Skeletal muscle tissue (tissue), 4 donors: ENCODE measurements around the gene FHIT. TPM values are rescaled to one million over a fixed set of nuclear protein-coding genes. Genes with fewer than 3 reads are reported as not detected.

ENCODE experiments used
- H3K27ac ChIP-seq: one replicate; pipeline ENCODE4 v1.7.0; 2013; ENCODE audit warnings: mild to moderate bottlenecking, low read depth, low read length, inconsistent platforms
- H3K27me3 ChIP-seq, 3 donors: one replicate each; pipeline ENCODE4 v1.7.0; 2013; ENCODE audit warnings: low read length in 3 of 3; ENCODE audit not compliant: control insufficient read depth in 3 of 3, insufficient read depth in 3 of 3
- H3K36me3 ChIP-seq, 3 donors: one replicate each; pipeline ENCODE4 v1.7.0; 2013; ENCODE audit warnings: low read length in 3 of 3; ENCODE audit not compliant: control insufficient read depth in 3 of 3, insufficient read depth in 3 of 3
- H3K4me1 ChIP-seq, 3 donors: one replicate each; pipeline ENCODE4 v1.7.0; 2013; ENCODE audit warnings: low read length in 3 of 3, mild to moderate bottlenecking in 3 of 3; ENCODE audit not compliant: control insufficient read depth in 3 of 3, insufficient read depth in 3 of 3
- H3K4me3 ChIP-seq, 3 donors: one replicate each; pipeline ENCODE4 v1.7.0; 2013; ENCODE audit warnings: low read length in 3 of 3
- H3K9ac ChIP-seq, 3 donors: one replicate each; pipeline ENCODE4 v1.7.0; 2013; ENCODE audit warnings: low read length in 3 of 3, mild to moderate bottlenecking in 3 of 3, moderate library complexity in 2 of 3, low read depth in 1 of 3
- H3K9me3 ChIP-seq, 3 donors: one replicate each; pipeline ENCODE4 v1.7.0; 2013; ENCODE audit warnings: low read length in 3 of 3; ENCODE audit not compliant: control insufficient read depth in 3 of 3
- total RNA-seq: library from RNA; depleted of rRNA; stranded (reverse); fragments of >200 nt; gene quantifications from one replicate; pipeline ENCODE4 v1.2.3, GENCODE V29; 2014
- donor health status: Osteomylitis.

FHIT gene
- total RNA-seq, 1 donor from 2014 or later, result 4.2 TPM

DNA sequence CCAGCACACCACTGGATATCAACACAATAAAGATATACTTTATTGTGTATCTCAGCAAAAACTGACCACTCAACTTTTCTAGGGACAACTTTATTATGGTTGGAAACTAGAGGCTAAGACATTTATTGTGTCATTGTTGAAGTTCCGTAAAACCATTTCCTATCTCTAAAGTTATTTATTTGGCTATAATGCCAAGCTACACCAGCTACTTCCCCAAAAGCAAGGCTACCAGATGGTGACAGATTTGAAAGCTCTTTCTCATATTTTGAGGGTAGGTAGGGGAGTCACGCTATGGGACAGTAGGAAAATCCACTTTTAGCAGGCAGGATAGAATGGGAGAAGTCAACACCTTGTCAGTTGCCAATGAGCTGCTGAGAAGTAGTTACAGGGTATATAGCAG is 1366.8 kb downstream of the FHIT start:
- no peaks in the 10 kb centered on the region for H3K27me3 ChIP-seq
- no peaks in the 10 kb centered on the region for H3K9me3 ChIP-seq
- no peak overlapping the region for H3K27ac ChIP-seq
- H3K36me3 ChIP-seq, result no peaks in the 10 kb centered on the region
- H3K9ac ChIP-seq, result no peak overlapping the region
- H3K4me1 ChIP-seq, result no peaks in the 10 kb centered on the region
- no peak overlapping the region for H3K4me3 ChIP-seq

DNA sequence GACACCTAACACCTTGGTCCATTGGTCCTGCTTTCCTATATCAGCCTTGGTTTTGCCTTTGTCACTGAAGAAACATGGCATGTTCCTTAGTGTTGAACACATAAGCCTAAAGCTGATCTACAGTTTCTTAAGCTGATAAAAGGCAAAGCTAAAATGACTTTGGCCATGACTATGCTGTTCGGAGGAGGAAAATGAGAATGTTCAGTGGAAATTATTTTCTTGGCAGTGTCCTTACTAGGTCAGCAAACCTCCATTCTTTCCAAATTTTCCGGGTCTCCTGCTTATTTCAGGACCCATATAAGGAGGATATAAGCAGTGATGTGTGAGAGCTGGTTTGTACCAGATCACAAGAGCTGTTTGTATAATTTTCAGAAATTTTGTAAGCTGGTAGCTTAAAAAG is 1368.5 kb downstream of the FHIT start:
- no peak overlapping the region for H3K4me3 ChIP-seq
- no peaks in the 10 kb centered on the region for H3K36me3 ChIP-seq
- H3K9ac ChIP-seq, result no peak overlapping the region
- H3K9me3 ChIP-seq, result no peaks in the 10 kb centered on the region
- H3K27me3 ChIP-seq, result no peaks in the 10 kb centered on the region
- H3K27ac ChIP-seq, result no peak overlapping the region
- H3K4me1 ChIP-seq, result no peaks in the 10 kb centered on the region

DNA sequence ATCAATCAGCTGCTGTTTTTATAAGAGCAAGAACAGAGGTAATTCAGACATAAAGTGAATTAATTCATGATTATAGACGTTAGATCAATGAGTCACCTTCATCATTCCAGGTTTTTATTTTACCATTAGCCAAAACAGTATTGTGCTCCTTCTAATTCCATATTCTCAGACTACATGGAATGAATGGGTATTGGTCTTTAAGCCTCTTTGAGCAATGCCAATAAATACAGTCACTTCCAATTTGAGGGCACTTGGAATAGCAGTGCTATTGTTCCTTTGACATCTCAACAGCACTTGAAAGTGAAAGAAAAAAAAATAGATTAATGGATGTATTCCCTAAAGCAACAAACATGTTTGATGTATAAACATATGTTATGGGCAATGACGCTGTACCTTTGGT is 1370.5 kb downstream of the FHIT start:
- no peak overlapping the region for H3K9ac ChIP-seq
- H3K4me1 ChIP-seq, result no peaks in the 10 kb centered on the region
- H3K27ac ChIP-seq, result no peak overlapping the region
- H3K4me3 ChIP-seq, result no peak overlapping the region
- H3K9me3 ChIP-seq, result no peaks in the 10 kb centered on the region
- no peaks in the 10 kb centered on the region for H3K27me3 ChIP-seq
- no peaks in the 10 kb centered on the region for H3K36me3 ChIP-seq

DNA sequence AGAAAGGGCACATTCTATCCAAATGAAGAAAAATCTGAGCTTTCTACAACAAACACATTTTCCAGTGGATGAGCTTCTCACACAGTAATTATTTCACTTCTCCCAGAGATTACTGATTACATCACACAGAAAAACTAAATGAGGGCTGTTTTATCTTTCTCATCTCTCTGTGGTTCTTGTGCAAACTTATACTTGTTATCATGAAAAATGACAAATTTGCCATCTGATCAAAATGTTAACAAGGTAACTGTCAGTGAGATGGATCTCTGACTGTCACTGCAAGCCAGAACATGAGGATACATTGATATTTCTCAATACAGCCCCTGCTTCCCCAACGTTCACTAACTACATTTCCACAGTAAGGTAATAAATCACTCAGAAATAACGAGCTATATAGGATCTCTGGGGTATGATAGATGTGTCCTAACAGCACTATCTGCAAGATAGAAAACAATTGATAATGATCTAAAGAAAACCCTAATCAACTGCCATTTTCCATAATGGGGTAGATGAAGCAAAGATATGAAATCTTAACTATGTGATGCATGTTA is 1372.1 kb downstream of the FHIT start:
- no peak overlapping the region for H3K27ac ChIP-seq
- no peaks in the 10 kb centered on the region for H3K4me1 ChIP-seq
- H3K4me3 ChIP-seq, result no peak overlapping the region
- H3K36me3 ChIP-seq, result no peaks in the 10 kb centered on the region
- H3K27me3 ChIP-seq, result no peaks in the 10 kb centered on the region
- no peak overlapping the region for H3K9ac ChIP-seq
- H3K9me3 ChIP-seq, result no peaks in the 10 kb centered on the region

DNA sequence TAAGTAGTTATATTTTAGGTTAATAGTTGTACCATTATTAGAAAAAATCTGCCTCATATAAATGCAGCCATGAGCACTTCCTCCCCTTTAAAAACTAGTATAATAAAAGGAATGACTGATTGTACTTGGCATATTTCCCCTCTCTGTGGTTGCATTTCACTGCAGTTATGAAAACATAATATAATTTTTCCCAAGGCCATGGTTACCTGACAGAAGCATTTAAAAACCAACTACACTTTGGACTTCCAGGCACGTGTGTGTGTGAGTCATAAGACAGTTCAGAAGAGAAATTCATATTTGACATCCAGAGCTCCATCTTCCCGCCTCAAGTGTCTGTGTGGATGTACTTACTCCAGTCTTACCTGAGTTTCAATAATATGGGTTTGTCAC is 1373.2 kb downstream of the FHIT start:
- Histone ChIP-seq H3K9ac (no peak overlapping the region), H3K4me1 (no peaks in the 10 kb centered on the region), H3K27ac (no peak overlapping the region), H3K36me3 (no peaks in the 10 kb centered on the region), H3K27me3 (no peaks in the 10 kb centered on the region), H3K9me3 (no peaks in the 10 kb centered on the region), H3K4me3 (no peak overlapping the region)

- Histone ChIP-seq H3K27ac (no peak overlapping the region), H3K9ac (no peak overlapping the region), H3K9me3 (no peaks in the 10 kb centered on the region), H3K36me3 (no peaks in the 10 kb centered on the region), H3K27me3 (no peaks in the 10 kb centered on the region), H3K4me3 (no peak overlapping the region), H3K4me1 (no peaks in the 10 kb centered on the region)
Observed at GRCh38 chr3:59877263-59878037, 1373.8 kb downstream of the FHIT start.

- no peak overlapping the region for H3K9ac ChIP-seq
- no peak overlapping the region for H3K4me3 ChIP-seq
- no peaks in the 10 kb centered on the region for H3K9me3 ChIP-seq
- no peak overlapping the region for H3K27ac ChIP-seq
- H3K36me3 ChIP-seq, result no peaks in the 10 kb centered on the region
- no peaks in the 10 kb centered on the region for H3K4me1 ChIP-seq
- no peaks in the 10 kb centered on the region for H3K27me3 ChIP-seq
Observed at GRCh38 chr3:59876533-59877062, 1374.7 kb downstream of the FHIT start.

GRCh38 chr3:59873576-59874230 is 1377.5 kb downstream of the FHIT start:
- H3K27me3 ChIP-seq, result no peaks in the 10 kb centered on the region
- H3K4me3 ChIP-seq, result no peak overlapping the region
- H3K27ac ChIP-seq, result no peak overlapping the region
- no peaks in the 10 kb centered on the region for H3K4me1 ChIP-seq
- no peaks in the 10 kb centered on the region for H3K36me3 ChIP-seq
- no peak overlapping the region for H3K9ac ChIP-seq
- no peaks in the 10 kb centered on the region for H3K9me3 ChIP-seq

DNA sequence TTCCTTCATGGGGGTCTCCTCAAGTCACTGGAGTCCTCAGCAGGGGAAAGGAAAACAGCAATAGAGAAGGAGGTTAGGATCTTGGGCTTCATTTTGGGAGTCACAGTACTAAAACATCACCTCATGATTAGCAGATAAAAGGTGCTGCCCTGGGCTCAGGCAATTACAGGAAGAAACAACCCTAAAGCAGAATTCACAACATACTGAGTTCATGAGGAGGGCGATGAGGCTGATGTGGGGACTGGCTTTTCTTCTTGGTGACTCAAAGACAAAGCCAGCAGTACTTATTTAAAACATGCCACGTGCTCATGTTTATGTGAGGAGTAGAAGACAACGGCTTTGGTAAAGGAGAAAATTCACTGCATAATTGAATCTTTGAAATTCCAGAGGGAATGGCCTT is 1379.1 kb downstream of the FHIT start:
- Histone ChIP-seq H3K9me3 (no peaks in the 10 kb centered on the region), H3K9ac (no peak overlapping the region), H3K4me3 (no peak overlapping the region), H3K27ac (no peak overlapping the region), H3K27me3 (no peaks in the 10 kb centered on the region), H3K4me1 (no peaks in the 10 kb centered on the region), H3K36me3 (no peaks in the 10 kb centered on the region)
